Astrocyte (in vitro differentiated cells and primary cell): ENCODE results near the gene INO80B.

ENCODE experiments used
- EZH2 ChIP-seq: IDR thresholded peaks from 2 replicates; pipeline ENCODE4 v1.6.1; 2012; ENCODE audit warnings: mild to moderate bottlenecking, low read length, inconsistent platforms; ENCODE audit not compliant: insufficient read depth
- TF ChIP-seq, protein P1 (sequence below): IDR thresholded peaks from 2 replicates; pipeline ENCODE4 v1.5.1; 2011; ENCODE audit warnings: low read depth, mild to moderate bottlenecking, inconsistent platforms, low read length, moderate library complexity; ENCODE audit not compliant: insufficient read depth

GRCh38 chr2:74440378-74441169 lies 14.3 kb upstream of the INO80B start:
- TF ChIP-seq, protein P1, sequence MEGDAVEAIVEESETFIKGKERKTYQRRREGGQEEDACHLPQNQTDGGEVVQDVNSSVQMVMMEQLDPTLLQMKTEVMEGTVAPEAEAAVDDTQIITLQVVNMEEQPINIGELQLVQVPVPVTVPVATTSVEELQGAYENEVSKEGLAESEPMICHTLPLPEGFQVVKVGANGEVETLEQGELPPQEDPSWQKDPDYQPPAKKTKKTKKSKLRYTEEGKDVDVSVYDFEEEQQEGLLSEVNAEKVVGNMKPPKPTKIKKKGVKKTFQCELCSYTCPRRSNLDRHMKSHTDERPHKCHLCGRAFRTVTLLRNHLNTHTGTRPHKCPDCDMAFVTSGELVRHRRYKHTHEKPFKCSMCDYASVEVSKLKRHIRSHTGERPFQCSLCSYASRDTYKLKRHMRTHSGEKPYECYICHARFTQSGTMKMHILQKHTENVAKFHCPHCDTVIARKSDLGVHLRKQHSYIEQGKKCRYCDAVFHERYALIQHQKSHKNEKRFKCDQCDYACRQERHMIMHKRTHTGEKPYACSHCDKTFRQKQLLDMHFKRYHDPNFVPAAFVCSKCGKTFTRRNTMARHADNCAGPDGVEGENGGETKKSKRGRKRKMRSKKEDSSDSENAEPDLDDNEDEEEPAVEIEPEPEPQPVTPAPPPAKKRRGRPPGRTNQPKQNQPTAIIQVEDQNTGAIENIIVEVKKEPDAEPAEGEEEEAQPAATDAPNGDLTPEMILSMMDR: no peak
- TF ChIP-seq EZH2: no peak
